HEK293 (cell line): ENCODE measurements around the gene ZBTB20.

ENCODE experiments used
- CTCF ChIP-seq: fragments of 450-650 bp; formaldehyde crosslinking; IDR thresholded peaks from 2 replicates; pipeline ENCODE4 v1.5.1; 2016; ENCODE audit warnings: missing biosample characterization, missing genetic modification characterization
- KLF8 ChIP-seq: fragments of 450-650 bp; formaldehyde crosslinking; IDR thresholded peaks from 2 replicates; pipeline ENCODE4 v1.5.1; 2016; ENCODE audit warnings: missing biosample characterization, missing genetic modification characterization
- ZNF549 ChIP-seq: fragments of 450-650 bp; IDR thresholded peaks from 2 replicates; pipeline ENCODE4 v1.5.1; 2018; ENCODE audit warnings: missing biosample characterization, missing genetic modification characterization, mild to moderate bottlenecking, inconsistent platforms, moderate library complexity

GRCh38 chr3:114933407-114933806 lies 213.7 kb downstream of the ZBTB20 start:
- TF ChIP-seq CTCF (no peak), ZNF549 (no peak), KLF8 (tag by site-specific recombination) (no peak)
